ENCODE results near the gene HOXC4.
"Not testable (repeated sequence)": the region's sequence is repeated elsewhere in the genome, so short reads cannot be mapped to it uniquely, and the experiment has no call there.

The HOXC4 gene

DNA sequence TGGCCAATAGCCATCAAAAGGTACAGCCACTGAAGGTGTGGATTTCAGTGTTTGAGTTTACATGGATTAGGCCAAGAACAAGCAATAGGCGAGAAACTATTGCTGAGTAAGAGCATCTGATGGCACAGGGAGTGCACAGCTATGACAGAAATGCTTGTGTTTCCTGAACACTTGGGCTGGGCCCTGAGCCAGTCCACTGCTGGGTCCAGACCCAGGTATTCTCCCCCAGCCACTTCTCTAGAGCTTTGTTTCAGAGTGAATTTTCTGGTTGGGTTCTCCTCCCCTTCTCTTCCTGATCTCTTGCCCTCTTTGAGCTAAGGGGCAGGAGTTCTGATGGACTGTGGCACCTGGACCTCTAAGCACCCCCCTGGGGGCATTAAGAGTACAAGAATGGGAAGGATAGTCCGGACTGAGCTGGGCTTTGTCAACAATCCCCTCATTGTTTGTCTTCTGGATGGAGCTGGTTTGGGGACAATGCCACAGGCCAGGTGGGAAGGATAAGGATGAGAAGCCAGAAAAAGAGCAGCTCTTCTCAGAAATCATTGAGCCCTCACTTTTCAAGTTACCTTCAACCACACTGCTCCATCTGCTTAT lies 12.4 kb upstream of the HOXC4 start:
- no peak for DNase-seq (ENCODE audit: low read depth in 2 of 2)

DNA sequence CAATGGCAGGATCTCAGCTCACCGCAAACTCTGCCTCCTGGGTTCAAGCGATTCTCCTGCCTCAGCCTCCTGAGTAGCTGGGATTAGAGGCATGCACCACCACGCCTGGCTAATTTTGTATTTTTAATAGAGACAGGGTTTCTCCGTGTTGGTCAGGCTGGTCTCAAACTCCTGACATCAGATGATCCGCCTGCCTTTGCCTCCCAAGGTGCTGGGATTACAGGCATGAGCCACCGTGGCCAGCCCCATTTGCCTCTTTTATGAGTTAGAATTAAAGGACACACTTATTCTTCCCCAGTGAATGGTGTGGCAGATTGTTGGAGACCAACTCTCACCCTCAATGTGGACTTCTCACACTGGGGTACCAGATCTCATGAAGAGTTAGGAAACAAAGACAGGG lies 11.6 kb upstream of the HOXC4 start:
- not testable (repeated sequence) for DNase-seq (ENCODE audit: low read depth in 2 of 2)

DNA sequence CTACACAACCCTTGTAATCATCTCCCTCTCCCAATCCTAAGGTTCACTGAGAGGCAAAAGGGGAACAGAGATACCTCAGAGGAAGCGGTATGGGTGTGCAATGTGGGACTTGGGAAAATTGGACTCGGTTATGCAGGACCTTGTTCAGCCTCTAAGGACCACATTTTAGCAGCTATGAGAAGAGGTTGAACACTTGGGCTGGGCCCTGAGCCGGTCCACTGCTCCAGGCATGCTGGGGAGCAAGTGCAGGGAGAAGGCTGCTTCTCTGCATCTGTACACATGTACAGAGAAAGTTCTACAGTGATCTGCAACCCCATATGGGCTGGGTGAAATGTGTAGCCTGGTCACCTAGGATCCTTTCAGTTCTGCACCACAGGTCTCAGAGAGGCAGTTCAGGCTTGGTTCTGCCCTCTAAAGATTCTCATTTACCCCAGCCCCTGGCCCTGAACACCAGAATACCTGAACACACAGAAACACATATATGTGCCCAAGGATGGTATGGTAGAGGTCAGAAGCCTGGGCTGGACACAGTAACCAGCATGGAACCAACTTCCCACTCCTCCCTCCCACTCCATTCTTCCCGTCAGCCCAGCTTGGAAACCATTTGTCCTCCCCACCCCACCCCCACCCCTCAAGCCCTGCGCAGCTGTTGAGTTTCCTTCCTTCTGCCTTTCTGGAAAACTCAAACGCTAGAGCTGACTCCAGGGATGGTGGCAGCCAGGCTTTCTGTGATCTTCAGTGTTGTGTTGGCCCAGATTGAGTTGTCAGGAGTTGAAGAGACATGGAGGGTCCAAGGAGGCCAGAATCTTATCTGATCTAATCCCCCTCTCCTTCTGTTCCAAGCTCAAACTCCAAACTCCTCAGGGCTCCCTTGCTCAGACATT lies 10.4 kb upstream of the HOXC4 start:
- no peak for DNase-seq (ENCODE audit: low read depth in 2 of 2)

DNA sequence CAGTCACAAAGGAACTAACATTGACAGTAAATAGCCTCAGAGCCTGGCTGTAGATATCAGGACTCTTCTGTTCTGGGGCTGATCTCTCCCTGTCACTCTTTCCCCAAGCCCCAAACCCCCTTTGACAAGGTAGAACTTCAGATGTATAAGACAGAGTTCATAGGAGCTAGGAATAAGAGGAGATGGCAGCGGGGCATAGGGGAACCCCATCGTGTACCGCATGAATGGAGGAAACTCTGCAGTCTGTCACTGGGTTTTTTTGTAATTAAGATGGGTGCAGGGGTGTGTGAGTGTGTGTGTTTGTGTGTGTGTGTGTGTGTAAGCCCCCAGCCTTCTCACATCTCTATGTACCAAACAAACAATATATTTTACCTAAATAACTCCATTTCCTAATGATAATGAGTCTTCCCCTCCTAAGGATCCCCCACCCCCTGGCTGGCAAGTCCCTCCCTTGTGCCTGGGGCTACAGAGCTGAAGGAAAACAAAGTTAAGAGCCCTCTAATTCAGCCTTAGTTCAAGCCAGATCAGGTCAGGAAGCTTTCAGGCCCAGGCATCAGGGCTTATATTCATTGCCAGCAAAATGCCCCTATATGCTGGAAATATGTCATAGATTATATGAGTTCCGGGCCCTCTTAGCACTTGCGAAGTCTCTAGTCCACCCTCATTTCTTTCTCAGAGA lies 9.1 kb upstream of the HOXC4 start:
- DNase-seq (ENCODE audit: low read depth in 2 of 2): no peak

DNA sequence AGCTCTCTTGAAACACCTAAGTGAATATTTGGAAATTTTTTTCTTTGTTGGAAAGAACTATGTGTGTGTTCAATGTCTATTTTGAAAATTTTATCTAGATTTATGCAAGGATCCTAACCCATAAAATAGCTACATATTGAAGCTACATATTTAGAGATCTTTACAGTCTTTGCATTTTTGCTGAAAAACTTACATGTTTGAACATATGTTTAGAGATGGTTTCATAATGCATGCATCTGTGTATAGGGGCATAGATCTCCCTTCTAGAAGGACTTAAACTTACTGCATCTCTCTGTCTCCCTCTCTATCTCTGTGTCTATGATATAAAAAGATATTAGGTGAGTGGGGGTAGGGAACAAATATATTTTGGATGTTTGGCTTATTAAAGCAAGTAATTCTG lies 8.2 kb upstream of the HOXC4 start:
- DNase-seq (ENCODE audit: low read depth in 2 of 2): no peak

DNA sequence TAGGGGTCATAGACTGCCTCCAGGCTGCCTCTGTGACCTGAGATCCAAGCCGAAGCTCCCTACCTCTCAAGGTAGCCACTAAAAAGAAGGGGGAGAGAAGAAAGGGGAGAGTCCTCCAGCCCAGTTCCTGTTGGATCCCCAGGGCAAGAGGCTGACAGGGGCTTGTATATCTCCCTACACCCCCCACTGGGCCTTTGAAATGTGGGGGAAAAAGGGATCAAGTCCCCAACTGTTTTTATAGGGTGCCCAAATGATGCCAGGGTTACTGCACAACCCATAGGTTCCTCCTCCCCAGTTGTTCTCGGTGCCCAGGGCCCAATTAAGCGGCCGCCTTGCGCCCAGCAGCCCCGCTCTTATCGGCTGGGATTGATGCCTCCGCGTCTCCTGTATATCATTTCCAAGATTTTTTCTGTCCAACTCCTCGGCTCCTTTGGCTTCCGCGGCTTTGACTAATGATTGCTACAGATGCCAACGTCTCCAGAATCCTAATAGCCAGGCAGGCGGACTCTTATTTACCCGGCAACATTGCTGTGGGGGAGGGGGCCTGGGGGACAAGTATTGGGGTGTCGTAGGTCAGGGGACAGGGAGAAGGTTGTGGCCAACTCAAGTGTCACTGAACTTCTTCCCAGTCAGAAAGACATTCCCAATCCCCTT lies 7.6 kb upstream of the HOXC4 start:
- no peak for DNase-seq (ENCODE audit: low read depth in 2 of 2)

DNA sequence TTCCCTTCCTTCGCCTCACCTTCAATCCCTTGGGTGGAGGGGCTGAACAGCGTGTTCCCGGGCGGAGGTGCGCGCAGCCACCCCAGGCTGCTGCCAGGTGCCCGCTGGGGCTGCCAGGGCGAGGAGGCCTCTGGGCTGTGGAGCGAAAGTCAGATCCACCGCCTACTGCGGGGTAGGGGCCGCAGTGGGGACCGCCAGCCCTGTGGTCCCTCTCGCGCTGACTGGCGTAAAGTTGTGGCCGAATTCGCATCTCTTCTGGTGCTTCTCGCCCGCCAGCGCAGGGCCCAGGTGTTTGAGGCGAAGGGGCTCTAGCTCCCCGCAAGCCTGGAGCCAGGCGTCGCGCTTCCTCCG lies 6.9 kb upstream of the HOXC4 start:
- DNase-seq (ENCODE audit: low read depth in 2 of 2): no peak

DNA sequence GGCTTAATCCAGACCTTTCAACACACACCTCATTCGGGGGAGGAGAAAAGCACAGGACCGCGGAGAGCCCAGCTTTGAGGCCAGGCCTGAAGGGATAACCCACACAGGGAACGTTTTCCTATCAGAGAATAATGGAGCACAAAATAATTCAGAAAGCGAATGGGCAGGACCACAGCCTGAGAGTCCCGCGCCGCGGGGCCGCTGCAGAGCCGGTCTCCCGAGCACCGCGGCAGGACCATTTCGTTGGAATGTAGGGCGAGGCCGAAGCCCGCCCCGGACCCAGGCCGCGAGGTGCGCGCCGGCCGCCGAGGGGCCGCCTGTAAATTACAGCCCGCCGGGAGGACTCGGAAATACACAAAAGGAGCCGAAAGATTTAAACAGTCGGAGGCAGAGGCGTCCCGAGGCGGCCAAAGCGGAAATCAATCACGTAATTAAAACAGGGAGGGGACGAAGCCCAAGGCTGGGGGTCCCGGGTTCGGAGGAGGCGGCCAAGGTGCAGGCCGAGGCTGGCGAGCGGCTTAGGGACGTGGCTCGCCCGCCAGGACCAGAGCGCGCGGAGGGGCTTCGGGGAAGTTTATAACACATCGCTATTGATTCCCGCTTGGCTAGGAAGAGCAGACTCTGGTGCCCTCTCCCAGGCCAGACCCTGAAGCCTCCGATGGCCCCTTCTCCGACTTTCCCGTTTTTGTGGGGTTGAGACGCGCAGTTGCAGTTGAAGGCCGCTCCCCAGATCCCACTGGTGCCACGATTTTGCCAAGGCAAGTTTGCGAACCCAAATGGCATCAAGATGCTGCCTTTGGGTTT lies 6.3 kb upstream of the HOXC4 start:
- DNase-seq (ENCODE audit: low read depth in 2 of 2): no peak

DNA sequence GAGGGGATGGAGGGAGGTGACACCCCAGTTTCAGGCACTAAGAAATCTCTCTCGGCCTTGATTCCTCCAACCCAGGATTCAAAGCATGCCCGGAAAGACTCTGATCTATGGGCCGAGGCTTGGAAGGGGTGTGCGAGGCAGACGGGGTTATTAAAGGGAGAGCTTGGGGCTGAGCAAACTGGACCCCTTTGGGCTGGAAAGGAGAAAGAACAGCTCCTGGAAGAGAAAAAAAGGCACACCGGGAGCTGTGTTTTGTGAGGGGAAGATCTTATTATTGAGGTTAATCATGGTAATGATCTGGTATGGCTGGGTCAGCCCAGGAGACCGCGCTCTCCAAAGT lies 5.7 kb upstream of the HOXC4 start:
- DNase-seq (ENCODE audit: low read depth in 2 of 2): no peak

DNA sequence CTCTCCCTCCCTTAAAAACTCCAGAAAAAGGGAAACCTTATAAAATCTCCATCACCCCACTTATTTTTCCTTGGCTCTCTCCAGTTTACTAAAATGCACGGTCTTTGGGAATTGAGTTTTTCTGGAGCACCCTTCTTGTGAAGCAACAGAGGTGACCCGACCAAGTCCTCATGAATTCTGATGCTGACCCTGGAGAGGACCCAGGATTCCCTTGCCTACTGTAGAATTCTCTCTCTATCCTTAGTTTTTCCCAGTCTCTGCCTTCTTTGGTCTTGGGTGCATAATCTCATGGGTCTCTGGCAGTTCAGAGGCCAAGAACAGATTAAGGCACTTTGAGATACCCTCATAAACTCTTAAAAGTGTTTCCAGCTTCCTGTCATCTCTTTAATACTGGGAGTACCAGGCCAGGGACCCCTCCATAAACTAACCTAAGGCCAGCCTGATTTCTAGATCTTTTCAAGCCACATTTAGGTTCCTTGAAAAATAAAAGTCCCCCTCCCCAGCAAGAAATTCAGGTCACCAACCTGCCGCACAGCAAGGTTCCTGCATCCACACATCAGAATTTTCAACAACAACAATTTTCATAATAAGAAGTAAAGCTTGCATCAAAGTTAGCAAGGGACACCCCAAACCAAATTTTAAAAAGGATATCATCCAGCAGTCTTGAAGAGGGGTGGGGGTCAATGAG lies 5.1 kb upstream of the HOXC4 start:
- DNase-seq (ENCODE audit: low read depth in 2 of 2): no peak

DNA sequence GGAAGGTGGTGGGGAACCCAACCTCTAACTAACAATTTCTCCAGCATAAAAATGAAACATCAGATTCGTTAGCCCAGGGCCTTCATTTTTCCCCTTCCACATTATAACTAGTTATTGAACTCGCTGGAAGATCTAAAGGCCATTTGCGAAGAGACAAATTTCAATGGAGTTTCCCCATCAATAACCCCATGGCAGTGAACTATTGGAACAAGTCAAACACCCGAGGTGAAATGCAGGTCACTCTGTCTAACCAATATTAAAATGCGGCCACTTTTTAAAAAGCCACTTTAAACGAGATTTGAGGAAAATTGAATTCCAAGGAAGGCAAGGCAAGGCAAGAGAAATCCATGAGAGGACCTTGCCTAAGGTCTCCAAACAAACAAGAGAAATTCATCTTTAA lies 4.5 kb upstream of the HOXC4 start:
- no peak for DNase-seq (ENCODE audit: low read depth in 2 of 2)

DNA sequence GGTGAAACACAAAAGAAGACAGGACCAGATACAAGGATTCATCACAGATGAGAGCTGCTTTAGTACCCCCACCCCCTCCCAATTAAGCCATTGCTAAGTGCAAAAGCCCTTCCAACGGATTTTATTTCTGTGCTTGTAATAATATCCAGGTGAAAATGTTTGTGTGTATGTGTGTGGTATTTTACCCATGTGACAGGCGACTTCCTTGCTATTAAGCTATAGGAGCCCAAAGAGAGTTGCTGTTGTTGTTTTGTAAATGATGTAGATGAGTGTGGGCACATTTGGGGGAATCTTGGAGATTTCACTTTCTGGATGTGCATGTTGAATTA lies 3.2 kb upstream of the HOXC4 start:
- DNase-seq (ENCODE audit: low read depth in 2 of 2): no peak

DNA sequence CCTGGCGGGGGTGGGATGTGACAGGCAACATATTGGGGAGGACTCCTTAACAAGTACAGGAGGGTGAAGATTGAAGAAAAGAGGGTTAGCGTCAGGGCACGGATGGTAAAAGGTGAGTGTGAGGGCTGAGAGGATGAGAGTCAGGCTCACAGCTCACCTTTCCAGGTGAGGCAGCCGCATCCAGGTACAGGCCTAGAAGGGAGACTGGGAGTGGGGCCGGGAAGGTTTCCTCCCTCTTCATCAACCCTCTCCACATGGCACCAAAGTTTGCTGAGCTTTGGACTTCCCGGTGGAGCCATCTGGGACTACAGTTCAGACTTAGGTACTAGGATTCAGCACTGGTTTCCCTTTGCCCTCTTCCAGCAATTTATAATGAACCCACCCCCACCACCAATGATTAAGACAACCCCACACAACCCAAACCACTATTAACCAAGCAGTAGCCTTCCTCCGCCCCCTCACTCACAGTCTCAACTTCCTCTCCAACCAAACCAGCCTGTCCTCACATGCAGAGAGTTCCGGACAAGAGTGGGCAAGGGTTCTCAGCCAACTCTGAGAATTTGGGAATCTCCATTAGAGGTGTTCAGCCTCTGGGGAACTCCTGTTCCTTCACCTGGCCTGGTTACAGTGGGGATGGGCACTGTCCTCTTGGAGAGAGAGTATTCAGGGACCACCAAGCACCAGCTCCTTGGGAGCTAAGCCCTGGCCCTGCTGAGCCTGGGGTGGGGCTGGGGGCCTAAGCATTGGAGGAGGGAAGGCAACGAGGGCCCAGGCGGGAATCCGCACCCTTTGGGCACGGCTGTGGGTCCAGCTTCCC lies 2.4 kb upstream of the HOXC4 start:
- DNase-seq (ENCODE audit: low read depth in 2 of 2): no peak

DNA sequence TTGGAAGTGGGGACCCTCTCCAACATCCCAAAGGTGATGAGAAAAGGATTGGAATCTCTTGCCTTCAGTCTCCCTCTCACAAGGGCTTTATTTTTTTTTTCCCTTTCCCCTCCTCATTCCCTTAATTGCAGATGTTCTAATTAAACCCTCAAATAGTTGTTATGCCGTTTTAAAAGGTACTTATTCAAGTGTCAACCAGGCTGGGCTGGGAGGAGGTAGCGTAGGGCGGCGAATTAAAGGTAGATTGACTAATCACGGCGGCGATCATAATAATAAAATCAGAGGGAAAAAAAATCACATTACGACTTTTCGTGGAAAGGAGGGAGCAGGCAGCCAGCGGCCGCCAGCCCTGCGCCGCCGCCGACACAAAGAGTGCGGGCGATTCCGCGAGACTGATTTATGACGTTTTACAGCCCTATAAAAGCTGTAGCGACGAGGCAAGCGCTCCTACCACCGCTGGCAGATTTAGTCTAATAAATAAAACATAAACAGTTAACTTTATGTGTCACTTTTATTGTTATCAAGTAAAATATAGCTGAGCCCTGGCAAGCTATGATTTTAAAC lies 1.7 kb upstream of the HOXC4 start:
- no peak for DNase-seq (ENCODE audit: low read depth in 2 of 2)

DNA sequence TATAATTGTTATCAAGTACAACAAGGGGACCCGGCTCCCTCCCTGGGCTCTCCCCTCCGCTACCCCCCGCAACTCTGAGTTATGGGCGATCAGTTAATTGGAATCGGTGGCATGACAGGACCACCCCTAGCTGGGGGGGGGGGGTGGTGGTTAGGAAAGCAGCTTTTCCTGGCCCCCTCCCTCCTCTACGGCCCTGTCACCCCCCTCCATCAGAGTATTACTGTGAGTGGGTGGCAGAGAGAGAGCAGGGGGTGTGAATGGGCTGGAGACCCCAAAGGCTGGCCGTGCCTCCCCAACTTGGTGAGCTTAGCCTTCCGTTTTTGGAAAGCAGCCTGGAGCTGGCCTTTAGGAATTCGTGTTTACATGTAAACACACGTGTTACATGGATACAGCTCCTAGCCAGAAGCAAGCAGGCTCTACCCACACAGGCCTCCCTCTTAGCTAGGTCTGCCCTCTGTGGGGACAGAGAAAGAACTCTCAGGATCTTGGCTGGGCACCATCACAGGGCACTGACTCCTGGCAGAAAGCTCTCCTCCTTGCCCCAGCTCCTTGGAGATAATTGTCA lies 1.1 kb upstream of the HOXC4 start:
- DNase-seq (ENCODE audit: low read depth in 2 of 2): no peak

DNA sequence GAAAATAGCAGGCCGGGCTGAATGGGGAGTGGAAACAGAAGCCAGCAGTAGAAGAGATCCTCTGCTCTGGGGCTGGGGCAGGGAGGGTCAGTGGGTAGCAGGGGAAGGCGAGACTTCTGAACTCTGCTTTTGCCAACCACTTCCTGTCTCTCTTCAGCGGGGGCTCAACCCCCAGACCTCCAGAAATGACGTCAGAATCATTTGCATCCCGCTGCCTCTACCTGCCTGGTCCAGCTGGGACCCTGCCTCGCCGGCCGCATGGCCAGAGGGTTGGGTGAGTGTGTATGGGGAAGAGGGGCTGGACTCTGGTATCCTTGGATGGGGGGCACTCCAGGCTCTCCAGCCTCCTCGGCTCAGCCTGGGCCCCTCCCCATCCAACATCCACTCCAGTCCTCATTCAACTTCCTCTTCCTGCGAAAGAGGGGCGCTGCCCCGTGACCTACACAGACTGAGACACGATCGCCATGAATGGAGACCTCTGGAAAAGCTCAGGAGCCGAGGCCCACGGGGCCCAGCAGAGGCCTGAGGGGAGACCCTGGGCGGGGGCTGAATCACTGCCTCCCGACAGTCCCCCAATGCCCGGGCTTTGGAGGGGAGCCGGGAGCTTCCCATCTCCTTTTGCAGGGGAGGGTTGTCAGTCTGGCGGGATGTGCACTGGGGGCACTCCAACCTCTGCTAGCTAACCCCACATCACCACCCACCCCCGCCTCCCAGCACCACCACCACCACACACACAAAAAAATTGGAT lies 458 bp upstream of the HOXC4 start:
- DNase-seq (ENCODE audit: low read depth in 2 of 2): no peak

DNA sequence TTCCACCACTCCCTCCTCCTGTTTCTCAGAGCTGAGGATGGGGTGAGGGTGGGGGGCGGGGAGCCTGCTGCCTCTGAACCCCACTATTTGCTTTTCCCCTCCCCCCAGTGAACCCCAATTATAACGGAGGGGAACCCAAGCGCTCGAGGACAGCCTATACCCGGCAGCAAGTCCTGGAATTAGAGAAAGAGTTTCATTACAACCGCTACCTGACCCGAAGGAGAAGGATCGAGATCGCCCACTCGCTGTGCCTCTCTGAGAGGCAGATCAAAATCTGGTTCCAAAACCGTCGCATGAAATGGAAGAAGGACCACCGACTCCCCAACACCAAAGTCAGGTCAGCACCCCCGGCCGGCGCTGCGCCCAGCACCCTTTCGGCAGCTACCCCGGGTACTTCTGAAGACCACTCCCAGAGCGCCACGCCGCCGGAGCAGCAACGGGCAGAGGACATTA lies 1.1 kb downstream of the HOXC4 start:
- no peak for DNase-seq (ENCODE audit: low read depth in 2 of 2)

DNA sequence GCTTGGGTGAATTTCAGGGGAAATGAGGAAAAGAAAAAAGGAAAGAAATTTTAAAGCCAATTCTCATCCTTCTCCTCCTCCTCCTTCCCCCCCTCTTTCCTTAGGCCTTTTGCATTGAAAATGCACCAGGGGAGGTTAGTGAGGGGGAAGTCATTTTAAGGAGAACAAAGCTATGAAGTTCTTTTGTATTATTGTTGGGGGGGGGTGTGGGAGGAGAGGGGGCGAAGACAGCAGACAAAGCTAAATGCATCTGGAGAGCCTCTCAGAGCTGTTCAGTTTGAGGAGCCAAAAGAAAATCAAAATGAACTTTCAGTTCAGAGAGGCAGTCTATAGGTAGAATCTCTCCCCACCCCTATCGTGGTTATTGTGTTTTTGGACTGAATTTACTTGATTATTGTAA lies 1.9 kb downstream of the HOXC4 start:
- DNase-seq (ENCODE audit: low read depth in 2 of 2): no peak

DNA sequence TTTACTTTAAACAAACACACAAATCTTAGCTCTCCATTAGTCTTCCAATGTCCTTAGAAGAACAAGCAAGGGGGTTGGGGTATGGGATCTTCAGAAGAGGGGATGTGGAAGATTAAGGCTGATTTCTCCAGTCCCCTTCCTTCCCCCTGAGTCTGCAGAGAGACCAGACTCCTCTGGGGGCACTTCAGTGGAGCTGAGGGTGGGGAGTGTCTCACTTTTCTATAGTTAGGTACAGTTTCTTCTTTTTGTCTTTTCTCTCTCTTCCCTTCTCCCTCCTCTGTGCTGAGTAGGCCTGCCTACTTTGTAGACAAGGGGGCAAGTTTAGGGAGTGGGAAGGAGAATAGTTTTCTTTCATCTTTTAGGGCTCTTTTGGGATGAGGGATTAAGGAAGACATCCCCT lies 2.5 kb downstream of the HOXC4 start:
- no peak for DNase-seq (ENCODE audit: low read depth in 2 of 2)
